OCI-LY7 (cell line): Measurements from ENCODE around the gene CFAP73.

Experiments used
- CTCF ChIP-seq: fragments of 200-600 bp; sonication (generic); conservative IDR thresholded peaks from 2 replicates; pipeline ENCODE4 v1.5.1; 2014; ENCODE audit warnings: mild to moderate bottlenecking, antibody characterized with exemption, low read length, moderate library complexity, mixed read lengths
- EZH2phosphoT487 ChIP-seq: fragments of 200-600 bp; sonication (generic); IDR thresholded peaks from 2 replicates; pipeline ENCODE4 v1.6.1; 2018; ENCODE audit warnings: low read depth, borderline replicate concordance, mild to moderate bottlenecking, mixed run types, antibody characterized with exemption, low read length, moderate library complexity, mixed read lengths

- peak; percentile 56 for TF ChIP-seq CTCF
- TF ChIP-seq EZH2phosphoT487: no peak
Observed at GRCh38 chr12:113151655-113152054, 2.1 kb downstream of the CFAP73 start.
